GM21526 (cell line): ENCODE data around the gene STX18.
"Not testable (repeated sequence)": the region's sequence is repeated elsewhere in the genome, so short reads cannot be mapped to it uniquely, and the experiment has no call there.

Experiments used
- ATAC-seq: cut with Tn5 transposase; IDR thresholded peaks from one replicate; pipeline ENCODE4 v1.9.1; 2021; ENCODE audit warnings: moderate library complexity; ENCODE audit not compliant: unreplicated experiment, low FRiP score

Gene STX18

GRCh38 chr4:4541661-4542570, at the start of gene STX18:
Gene STX18 (minus strand): TSS chr4:4542048. CDS start chr4:4541964, 84 bp downstream.
- peak; percentile 81 for ATAC-seq

- no peak for ATAC-seq
Observed at GRCh38 chr4:4591071-4591470, 49.2 kb upstream of the STX18 start.

DNA sequence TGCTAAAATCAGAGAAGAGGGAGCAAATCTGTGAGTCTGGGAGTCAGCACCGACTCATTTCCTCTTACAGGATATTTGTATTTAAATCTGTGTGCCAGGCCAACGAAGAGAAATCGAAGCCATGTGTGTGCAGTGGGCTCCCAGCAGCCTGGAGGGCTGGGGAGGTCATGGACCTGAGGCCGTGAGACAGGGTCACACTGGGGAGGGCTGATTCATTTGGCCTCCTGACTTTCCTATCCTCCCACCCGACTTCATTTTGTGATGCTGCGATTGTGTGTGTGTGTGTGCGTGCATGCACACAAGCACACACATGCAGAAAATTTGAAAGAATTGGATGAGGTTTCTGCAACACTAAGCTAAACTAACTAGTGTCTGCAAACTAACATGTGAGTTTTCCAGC, 48.7 kb upstream of the STX18 start:
- ATAC-seq, result no peak

GRCh38 chr4:4585012-4585670, 43.3 kb upstream of the STX18 start:
- ATAC-seq, result no peak

- no peak for ATAC-seq
Observed at GRCh38 chr4:4583606-4584005, 41.8 kb upstream of the STX18 start.

DNA sequence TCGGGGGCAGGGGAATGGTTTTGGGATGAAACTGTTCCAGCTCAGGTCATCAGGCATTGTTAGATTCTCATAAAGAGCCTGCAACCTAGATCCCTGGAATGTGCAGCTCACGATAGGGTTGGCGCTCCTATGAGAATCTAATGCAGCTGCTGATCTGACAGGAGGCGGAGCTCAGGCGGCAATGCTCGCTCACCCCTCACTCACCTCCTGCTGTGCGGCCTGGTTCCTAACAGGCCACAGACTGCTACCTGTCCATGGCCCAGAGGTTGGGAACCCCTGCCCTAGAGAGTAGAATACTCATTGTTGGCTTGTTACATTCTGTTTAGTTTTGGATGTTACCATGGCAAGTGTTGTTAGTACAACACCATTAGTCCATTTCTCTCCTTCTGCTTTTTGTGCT, 40.8 kb upstream of the STX18 start:
- no peak for ATAC-seq

GRCh38 chr4:4580494-4580893, 38.6 kb upstream of the STX18 start:
- no peak for ATAC-seq

- no peak for ATAC-seq
Observed at GRCh38 chr4:4578981-4579380, 37.1 kb upstream of the STX18 start.

GRCh38 chr4:4577359-4577875, 35.6 kb upstream of the STX18 start:
- ATAC-seq, result no peak

GRCh38 chr4:4575284-4576211, 33.7 kb upstream of the STX18 start:
- peak; percentile 88 for ATAC-seq

- no peak for ATAC-seq
Observed at GRCh38 chr4:4574792-4575191, 32.9 kb upstream of the STX18 start.

GRCh38 chr4:4574052-4574451, 32.2 kb upstream of the STX18 start:
- ATAC-seq, result no peak

GRCh38 chr4:4572821-4573220, 31.0 kb upstream of the STX18 start:
- ATAC-seq, result no peak

GRCh38 chr4:4569861-4570260, 28.0 kb upstream of the STX18 start:
- not testable (repeated sequence) for ATAC-seq

DNA sequence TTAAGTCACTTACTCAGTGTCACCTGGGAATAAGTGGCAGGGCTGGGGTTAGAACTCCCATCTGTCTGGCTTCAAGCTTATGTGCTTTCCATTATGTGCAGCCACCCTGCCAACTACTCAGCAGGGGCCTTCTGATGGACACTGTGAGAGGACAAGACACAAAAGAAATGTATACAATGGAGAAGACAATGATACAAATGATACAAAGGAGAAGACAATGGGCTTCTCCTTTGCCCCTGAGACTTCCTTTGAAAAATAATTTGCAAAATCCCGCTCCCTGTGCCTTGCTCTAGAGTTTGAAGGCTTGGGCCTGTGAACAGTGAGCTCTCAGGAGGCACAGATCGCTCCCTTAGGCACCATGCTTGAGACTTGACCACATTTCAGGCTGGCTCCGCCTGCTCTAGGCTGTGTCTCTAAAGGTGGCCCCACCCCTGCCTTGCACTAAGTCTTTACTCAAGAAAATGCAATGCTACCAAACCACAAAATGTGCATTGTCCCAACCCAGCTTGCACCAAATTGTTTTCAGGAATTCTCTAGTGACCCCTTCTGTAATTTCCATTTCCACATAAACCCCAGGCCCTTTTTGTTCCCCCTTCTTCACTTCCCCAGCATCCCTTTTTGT, 27.1 kb upstream of the STX18 start:
- no peak for ATAC-seq

DNA sequence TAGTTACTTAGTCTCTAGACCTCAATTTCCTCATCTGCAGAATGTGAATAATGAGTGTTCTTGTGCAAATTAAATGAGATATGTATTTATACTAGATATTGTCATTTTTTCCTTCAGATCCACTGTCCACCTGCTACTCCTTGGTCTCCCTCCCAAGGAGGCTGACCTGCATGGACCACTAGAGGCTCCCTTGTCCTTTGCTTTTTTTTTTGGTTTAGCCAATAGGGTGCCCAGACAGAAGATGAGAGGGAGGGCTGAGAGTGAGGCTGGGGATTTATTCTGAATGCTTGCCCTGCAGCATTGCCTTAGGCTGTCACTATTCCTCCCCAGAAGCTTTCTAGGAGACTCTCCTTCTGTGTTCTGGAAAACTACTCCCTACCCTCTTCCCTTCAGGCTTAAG, 24.5 kb upstream of the STX18 start:
- ATAC-seq, result not testable (repeated sequence)

DNA sequence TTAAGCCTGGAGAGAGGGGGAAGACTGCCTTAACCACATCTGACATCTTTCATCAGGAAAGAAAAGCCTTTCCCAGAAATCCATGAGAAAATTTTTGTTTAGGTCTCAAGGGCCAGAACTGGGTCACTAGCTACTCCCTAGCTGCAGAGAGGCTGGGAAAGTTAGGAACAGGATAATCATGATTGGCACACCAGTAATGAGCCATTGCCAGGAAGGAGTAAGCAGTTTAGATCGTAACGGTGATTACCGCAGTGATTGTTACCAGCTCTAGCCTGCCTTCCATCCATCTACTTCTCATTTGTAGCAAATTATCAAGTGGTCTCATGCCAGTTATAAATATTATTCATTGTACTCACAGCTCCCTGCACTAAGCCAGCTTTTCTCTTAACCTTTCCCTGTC, 22.7 kb upstream of the STX18 start:
- no peak for ATAC-seq

GRCh38 chr4:4560642-4561041, 18.8 kb upstream of the STX18 start:
- ATAC-seq, result no peak

DNA sequence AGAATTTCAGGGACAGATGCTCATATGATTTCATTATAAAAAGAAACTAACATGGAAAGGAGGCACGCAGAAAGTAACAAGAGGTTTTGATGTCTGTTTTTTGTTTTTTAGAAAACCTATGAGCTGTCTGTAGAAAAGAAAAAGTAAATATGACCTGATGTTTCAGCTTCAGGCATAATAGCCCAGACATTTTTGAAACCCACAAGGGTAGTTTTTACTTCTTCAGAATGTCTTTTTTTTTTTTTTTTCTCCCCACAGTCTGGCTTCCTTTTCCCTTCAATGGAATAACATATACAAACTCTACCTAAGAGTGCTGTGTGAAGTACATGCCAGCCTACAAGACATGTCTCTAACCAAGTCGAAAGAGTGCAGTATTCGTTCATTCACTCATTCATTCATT, 18.3 kb upstream of the STX18 start:
- ATAC-seq, result no peak

DNA sequence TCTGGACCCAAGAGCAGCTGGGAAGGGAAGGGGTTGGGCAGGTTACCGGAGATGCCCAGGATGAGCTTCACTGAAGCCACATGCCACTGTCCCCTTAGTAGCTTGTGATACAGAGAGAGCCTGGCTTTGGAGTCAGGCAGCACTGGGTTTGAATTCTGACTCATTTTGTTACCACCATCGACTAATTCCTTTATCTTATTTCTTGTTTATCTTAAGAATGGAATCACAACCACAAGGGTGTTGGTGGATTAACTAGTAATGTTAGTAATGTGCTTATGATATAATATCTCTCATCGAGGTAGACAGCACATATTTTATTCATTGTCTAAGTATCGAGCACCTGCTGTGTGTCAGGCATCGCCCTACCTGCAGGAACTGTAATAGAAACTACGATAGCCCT, 17.7 kb upstream of the STX18 start:
- ATAC-seq, result no peak
